ENCODE measurements around the gene HDLBP.

Gene HDLBP

GRCh38 chr2:241273210-241274020, 42.1 kb downstream of the HDLBP start:
- DNase-seq (ENCODE audit: low read depth) = no peak

- DNase-seq (ENCODE audit: low read depth) = no peak
Observed at GRCh38 chr2:241272303-241273209, 42.9 kb downstream of the HDLBP start.

- peak; percentile 27 for DNase-seq (ENCODE audit: low read depth)
Observed at GRCh38 chr2:241271706-241272302, 43.7 kb downstream of the HDLBP start.

DNA sequence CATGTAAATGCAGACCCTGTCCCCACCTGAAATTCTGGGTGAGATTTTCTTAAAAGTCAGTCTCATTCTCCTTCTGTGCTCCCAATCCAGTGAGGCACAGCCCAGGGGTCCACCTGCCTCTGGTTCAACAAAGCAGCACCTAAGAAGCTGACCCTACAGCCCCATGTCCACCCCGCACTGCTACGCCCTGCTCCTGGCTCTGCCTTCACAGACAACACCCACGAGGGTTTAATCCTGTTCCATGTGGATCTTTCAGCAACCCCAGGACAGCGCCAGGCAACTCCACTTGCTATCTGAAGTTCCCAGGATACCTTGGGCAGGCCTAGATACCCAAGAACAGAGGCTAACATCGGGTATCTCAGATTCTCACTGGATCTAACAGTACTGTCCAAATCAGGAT, 44.9 kb downstream of the HDLBP start:
- DNase-seq (ENCODE audit: low read depth) = no peak

GRCh38 chr2:241269707-241270520, 45.6 kb downstream of the HDLBP start:
- no peak for DNase-seq (ENCODE audit: low read depth)

DNA sequence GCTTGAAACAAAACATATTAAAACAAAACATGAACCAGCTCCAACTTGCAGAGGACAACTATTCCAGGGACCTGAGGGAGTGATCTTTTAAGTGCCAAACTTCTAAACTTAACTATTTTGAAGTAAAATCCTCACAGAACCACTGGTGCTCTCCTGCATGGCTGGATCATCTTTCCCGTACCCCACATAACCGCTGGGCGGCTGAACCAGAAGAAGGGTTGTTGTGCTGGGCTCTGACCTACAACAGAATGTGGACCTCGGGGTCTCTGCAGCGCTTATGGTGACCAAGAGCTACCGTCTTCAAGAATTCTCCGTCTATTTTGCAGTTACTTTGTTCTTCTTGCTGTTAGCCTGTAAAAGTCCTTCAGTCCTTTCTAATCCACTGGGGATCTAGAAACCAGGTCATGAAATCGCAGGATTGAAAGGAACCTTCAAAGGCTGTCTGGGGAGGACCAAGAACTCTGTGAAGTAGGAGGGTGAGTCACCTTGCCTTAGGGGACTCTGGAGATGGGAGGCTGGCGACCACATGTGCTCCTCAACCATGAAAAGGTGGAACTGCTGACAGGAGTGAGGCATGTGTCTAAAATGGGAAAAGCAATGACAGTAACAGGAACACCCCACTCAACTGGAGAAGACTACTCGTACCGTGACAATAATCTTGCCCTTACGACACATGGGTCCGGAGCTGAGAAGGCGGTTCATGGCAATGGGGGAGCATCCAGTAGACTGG, 46.6 kb downstream of the HDLBP start:
- DNase-seq (ENCODE audit: low read depth) = no peak

GRCh38 chr2:241268306-241268705, 47.2 kb downstream of the HDLBP start:
- DNase-seq (ENCODE audit: low read depth) = no peak

DNA sequence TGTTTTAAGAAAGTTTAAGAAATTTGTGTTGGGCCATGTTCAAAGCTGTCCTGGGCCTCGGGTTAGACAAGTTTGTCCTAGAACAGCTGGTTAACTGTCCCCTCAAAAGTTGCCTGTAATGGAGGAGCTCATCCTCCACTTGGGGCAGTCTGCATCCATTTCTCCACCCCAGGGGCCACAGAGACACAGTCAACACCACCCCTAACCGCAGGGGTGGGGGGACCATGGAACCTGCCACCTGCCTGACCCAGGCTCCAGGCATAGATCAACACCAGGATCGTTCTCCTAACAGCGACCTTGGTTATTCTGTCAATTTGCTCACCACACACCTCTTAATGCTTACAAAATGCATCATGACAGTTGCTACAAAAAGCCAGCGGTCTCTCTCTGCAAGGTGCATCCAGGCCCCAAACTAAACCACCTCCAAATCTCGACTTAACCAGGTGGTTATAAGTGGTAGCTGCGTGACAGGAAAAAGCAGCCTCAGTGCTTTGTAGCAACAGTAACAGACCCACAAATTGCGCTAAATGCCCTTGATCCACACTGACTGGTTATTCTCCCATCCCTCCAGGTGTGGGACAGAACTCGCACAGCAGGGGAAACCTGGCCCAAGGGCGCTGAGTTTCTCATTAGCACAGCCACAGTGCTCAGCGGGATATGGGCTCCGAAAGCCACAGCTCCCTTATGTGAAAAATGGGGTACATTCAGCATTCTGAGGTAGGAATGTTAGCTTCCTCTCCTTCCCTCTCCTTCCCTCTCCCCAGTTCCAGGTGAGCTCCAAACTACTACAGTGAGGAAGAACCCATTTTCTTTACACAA, 48.0 kb downstream of the HDLBP start:
- no peak for DNase-seq (ENCODE audit: low read depth)

DNA sequence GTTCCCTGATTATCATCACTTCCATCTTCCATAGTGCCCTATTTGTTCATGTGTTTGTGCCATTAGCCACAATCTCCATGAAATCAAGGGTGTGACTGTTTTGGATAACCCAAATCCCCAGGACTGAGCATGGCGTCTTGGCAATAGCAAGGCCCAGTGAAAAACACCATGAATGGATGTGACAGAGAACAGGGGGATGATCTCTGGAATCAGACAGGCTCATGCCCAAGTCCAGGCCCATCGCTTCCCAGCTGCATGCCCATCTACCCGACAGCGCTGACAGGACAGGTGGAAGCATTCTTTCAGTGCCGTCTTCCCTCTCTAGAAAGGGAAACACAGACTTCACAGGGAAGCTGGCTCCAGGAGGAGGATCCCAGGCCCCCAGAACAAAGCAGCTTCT, 50.0 kb downstream of the HDLBP start:
- no peak for DNase-seq (ENCODE audit: low read depth)

- DNase-seq (ENCODE audit: low read depth) = no peak
Observed at GRCh38 chr2:241263061-241263460, 52.4 kb downstream of the HDLBP start.

- no peak for DNase-seq (ENCODE audit: low read depth)
Observed at GRCh38 chr2:241261628-241262027, 53.8 kb downstream of the HDLBP start.

DNA sequence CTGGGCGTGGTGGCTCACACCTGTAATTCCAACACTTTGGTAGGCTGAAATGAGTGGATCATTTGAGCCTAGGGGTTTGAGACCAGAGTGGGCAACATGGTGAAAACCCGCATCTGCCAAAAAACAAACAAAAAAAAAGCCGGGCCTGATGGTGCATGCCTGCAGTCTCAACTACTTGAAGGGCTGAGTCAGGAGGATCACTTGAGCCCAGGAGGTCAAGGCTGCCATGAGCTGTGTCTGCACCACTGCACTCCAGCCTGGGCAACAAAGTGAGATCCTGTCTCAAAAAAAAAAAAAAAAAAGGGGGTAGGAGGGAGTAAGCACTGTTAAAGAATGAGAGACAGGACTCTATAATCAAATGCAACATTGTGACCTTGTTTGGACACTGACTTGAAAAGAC, 54.6 kb downstream of the HDLBP start:
- no peak for DNase-seq (ENCODE audit: low read depth)

- DNase-seq (ENCODE audit: low read depth) = no peak
Observed at GRCh38 chr2:241258505-241259280, 56.8 kb downstream of the HDLBP start.

DNA sequence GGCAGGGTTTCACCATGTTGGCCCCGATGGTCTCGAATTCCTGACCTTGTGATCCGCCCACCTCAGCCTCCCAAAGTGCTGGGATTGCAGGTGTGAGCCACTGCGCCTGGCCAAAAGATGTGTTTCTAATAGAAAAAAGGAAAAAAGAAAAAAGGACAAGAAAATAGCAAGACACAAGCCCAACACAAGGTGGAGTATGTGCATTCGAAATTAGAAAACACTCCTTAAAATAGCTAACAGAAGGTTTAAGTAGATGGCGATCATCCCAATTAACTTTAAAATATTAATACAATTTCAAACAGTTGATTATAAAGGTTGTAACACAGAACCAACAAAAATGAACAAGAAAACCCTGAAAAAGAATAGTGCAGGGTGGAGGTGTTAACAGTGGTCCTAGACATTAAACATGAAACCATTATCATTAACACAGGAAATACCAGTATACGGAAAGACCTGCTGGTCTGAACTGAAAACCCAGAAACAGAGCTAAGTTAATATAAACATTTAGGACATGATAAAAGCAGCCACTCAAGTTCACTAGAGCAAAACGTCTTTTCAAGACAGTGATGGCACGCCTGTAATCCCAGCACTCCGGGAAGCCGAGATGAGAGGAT, 57.9 kb downstream of the HDLBP start:
- DNase-seq (ENCODE audit: low read depth) = no peak

DNA sequence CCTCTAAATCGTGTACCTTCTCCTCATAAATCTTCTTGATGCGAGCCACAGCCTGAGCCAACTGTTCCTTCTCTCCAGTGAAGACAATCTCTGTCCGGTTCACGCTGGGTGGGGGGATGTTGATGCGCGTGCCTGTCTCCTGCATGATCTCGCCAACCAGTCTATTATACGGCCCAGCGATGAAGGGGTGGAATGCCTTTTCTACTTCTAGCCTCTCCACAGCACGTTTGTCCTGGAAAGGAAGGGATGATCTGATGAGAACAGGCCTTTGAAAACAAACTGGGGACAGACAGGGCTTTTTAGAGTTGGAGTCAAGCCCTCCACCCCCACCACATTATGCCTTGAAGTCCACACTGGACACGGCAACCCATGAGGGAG, 59.3 kb downstream of the HDLBP start:
- no peak for DNase-seq (ENCODE audit: low read depth)

- DNase-seq (ENCODE audit: low read depth) = no peak
Observed at GRCh38 chr2:241255542-241256167, 59.8 kb downstream of the HDLBP start.

DNA sequence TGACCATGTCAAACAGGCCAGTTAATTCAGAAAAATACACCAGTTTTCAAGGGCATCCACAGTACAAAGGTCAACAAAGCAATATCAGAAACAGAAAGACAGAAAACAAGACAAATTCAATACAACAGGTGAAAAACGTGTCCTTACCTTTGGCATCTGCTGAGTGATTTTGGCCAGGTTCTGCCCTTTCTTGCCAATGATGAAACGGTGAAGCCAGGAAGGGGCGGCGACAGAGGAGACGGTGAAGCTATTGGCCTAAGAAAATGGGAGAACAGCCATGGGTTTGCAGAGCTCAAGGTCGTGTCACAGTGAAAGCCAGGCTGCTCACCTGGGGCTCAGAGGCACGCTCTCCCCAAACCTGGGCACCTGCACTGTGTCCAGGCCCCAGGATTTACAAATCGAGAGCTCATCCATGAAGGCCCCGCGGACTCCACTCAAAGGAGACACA, 60.5 kb downstream of the HDLBP start:
- DNase-seq (ENCODE audit: low read depth) = no peak

- DNase-seq (ENCODE audit: low read depth) = no peak
Observed at GRCh38 chr2:241252778-241253475, 62.5 kb downstream of the HDLBP start.
